GM18951 (cell line): ENCODE data around the gene SIGLEC12.
"Not testable (repeated sequence)": the region's sequence is repeated elsewhere in the genome, so short reads cannot be mapped to it uniquely, and the experiment has no call there.

Experiments used
- POLR2A ChIP-seq: IDR thresholded peaks from 4 replicates; pipeline ENCODE4 v1.6.1; 2011; ENCODE audit warnings: mild to moderate bottlenecking; ENCODE audit not compliant: insufficient read length, insufficient read depth; ENCODE audit errors: extremely low read depth
- in situ Hi-C: fragments of 300-500 bp; cut with MboI; formaldehyde crosslinking; loops from one replicate; pipeline ENCODE4 v1.12.0; 2022; ENCODE audit warnings: low sequenced_read_pairs, mixed read lengths, inconsistent platforms; ENCODE audit not compliant: unreplicated experiment

Gene SIGLEC12

DNA sequence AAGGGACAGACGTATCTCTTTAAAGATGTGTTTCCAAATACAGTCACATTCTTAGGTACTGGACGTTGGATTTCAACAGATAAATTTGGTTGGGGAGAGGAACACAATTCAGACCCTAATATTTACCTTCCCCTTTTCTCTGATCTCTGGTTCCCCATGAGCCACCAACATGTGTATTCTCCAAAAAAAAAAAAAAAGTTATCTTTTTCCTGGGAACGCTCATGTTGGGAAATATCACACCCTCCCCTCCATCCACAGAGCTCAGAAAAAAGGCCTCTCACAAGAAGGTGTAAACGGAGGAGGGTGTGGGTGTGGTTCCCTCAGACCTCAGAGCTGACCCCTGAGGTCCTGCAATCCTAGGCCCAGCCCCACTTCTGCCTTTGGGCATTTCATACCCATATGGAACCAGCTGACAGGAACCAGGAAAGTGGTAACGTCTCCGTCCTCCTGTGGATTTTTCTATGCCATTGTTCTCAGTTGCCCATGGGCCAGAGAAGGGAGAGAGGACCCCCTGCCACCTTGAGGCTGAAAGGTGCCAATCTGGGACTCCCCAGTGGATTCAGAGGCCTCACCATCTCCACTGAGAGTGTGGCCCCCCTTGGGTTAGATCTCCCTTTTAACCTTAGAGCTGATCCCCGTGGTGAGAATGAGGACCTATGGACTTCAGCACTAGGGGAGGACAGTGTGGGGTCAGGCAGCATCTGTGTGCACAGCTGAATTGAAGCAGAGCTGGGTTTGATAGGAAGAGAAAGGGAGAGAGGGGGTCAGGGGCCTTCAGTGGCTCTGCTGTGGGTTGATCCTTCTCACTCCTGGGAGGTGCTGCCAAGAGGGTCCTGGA is 8.4 kb upstream of the SIGLEC12 start:
- in situ Hi-C loops = no loop called here
- TF ChIP-seq POLR2A = no peak

DNA sequence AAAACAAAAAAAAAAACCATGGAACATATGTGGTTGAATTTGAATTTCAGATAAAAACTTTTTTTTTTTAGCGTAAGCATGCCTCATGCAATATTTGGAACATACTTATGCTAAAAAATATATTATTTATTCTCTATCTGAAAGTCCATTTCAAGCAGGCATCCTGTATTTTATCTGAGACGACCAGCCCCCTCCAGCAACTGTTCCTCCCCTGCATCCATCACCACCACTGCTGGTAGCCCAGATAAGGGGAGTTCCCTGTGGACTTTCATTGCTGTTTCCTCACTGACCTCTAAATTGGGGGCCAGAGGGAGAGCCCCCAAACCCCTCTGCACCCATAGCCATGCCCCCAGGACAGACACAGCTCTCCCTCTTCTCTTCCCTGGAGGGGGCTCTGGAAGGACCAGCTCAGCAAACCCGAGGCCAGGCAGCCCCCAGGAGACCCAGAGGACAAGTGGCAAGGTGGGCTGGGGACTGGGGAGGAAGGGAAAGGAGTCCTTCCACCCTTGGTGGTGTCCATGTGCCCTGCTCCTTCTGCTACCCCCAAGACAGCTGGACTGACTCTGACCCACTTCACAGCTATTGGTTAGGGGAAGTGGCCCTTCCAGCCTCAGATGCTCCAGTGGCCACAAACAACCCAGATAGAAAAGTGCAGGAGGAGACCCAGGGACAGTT is 6.6 kb upstream of the SIGLEC12 start:
- TF ChIP-seq POLR2A = no peak

DNA sequence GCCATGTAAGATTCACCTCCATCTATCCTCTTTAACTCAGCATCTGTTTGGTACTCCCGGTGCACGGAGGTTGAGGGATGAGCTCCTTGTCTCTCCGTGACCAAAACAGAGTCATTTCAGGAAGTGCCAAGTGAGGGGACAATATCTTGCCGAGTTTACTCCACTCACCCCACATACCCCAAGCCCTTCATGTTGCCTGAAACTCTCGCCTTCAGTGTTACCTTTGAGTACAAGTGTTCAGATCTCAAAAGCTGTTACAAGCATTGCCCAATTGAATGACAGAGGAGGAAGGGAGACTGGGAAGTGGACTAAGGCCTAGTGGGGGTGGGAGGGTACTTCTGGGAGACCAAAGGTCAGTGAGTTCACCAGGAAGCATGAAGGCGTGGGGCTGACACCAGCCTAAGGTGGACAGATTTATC is 6.0 kb upstream of the SIGLEC12 start:
- in situ Hi-C loops = no loop called here
- TF ChIP-seq POLR2A = no peak

More for the DNA sequence above, 6.6 kb upstream of the SIGLEC12 start:
- in situ Hi-C loops = no loop called here

DNA sequence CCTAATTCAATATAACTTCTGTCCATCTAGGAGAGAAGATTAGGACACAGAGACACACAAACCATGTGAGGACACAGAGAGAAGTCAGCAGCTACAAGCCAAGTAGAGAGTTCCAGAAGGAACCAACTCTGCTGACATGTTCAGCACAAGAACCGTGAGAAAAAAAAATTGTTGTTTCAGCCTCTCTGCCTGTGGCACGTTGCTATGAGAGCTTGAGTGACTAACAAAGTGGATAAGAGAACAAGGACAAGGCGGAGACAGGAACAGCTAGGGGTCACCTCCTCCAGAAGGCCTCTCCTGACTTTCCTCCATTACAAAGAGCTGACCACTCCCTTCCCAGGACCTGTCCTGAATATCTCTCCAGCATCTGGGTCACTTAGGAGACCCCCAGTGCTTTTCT is 5.6 kb upstream of the SIGLEC12 start:
- in situ Hi-C loops = no loop called here
- TF ChIP-seq POLR2A = no peak

DNA sequence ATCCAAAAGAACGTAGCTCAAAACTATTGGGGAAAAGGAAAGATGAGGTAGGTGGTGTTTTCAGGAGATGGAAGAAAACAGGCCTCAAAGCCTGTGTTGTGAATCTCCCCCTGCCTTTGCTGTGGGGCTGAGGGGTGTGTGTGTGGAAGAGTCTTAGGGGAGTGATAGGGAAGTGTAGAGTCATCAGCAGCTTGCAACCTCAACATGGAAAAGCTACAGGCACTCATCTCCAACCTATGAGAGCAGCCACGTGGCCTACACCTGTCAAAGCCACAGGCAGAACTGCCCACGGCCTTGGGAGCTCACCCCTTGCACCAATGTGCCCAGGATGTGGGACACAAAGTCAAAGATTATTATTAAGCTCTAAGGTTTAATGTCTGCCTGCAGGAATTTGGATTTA is 4.3 kb upstream of the SIGLEC12 start:
- in situ Hi-C loops = no loop called here
- TF ChIP-seq POLR2A = no peak

DNA sequence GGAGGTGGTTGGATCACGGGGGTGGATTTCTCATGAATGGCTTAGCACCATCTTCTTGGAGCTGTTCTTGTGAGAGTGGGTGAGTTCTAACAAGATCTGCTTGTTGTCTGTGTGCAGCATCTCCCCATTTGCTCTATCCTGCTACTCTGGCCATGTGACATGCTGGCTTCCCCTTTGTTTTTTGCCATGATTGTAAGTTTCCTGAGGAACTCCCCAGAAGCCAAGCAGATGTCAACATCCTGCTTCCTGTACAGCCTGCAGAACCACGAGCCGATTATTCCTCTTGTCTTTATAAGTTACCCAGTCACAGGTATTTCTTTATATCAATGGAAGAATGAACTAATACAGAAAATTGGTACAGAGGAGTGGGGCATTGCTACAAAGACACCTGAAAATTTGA is 2.3 kb upstream of the SIGLEC12 start:
- TF ChIP-seq POLR2A = no peak

DNA sequence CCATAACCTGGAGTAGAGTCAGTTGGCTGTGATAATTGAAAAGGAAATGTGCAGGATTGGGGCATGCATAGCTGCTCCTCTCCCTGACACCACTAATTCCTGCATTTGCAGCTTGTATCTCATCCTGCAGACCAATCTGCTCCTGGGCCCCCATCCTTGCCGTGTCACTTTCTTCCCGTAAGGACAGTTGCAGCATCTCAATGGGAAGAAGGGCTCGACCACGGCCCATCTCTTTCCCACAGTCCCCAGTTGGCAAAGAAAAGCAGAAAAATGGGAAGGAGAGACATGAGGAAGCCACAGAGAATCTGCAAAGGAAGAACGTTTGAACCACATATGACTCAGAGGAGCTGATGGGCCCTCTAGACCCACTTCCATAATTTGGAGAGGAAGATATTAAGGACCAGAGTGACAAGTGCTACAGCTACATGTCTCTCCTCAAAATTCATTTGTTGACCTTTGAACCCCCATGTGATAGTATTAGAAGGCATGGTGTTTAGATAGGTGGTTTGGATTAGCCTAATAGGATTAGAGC is 1.8 kb upstream of the SIGLEC12 start:
- no peak for TF ChIP-seq POLR2A
- in situ Hi-C loops = no loop called here

More for the DNA sequence above, 2.3 kb upstream of the SIGLEC12 start:
- in situ Hi-C loops = no loop called here

DNA sequence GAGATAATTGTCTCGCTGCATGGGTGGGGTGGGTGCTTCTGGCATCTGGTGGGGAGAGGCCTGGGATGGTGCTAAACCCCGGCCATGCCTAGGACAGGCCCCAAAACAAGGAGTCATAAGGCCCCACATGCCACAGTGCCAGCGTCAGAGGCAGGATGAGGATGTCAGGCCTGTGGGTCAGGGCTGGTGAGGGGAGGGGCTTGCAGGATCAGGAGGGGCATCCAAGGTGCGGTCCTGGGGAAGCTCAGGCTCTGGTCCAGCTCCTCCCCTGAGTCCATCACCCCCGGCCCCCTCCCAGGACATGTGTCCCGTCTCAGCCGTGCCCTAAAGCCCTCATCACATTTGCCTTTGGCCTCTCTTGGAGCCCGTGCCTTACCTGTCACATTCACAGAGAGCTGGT is 669 bp downstream of the SIGLEC12 start:
- in situ Hi-C loops = not testable (repeated sequence)

DNA sequence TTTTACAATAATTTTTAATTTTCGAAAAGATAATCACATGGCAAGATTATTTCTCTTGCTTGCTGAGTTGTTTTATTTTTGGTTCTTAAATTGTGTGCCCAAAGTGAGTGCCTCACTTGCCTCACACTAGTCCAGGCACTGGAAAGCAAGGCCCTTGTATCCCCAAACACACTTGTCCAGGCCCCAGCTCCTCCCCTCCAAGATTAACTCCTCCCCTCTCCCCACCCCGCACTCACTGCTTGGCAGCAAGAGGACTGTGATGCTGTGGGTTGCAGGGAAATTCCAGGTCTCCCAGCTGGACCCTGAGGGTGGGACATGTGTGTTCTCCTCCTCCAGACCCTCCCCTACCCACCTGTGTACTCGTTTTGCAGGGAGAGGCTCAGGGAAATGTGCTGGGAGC is 3.9 kb downstream of the SIGLEC12 start:
- in situ Hi-C loops = no loop called here

DNA sequence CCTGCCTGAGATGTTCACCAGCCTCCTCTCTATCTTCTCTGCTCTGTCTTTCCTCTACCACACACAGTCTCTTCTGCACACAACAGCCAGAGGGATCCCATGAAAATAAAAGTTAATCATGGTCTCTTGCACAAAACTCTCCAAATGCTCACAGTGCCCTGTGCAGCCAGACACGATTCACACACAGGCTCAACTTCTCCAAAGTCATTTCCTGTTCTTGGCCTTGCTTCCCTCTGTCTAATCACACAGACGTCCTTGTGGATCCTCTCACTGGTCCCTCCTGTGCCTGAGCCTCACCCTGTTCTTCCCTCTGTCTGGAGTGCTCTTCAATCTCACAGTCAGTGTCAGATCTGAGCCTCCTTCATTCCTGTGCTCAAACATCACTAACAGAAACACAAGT is 7.8 kb downstream of the SIGLEC12 start:
- in situ Hi-C loops = no loop called here
- TF ChIP-seq POLR2A = no peak

More for the DNA sequence above, 3.9 kb downstream of the SIGLEC12 start:
- TF ChIP-seq POLR2A = no peak

DNA sequence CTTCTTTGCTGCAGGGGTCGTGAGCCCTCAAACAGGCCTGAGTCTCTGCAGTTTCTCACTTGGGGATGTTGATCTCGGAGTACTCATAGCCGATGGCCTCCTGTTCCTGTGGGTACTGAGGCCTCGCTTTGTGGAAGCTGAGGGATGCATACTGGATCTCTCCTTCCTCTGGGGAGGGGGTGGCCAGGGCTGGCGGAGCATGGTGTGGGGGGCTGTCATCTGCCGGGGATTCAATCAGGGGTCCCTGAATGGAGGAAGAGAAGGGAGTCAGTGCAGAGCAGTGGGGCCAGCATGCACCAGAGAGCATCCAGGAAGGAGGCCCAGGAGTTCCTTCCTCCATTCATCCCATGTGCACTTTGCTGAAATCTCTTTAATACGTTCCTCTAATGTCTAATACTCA is 10.0 kb downstream of the SIGLEC12 start:
- TF ChIP-seq POLR2A = no peak
- in situ Hi-C loops = no loop called here

DNA sequence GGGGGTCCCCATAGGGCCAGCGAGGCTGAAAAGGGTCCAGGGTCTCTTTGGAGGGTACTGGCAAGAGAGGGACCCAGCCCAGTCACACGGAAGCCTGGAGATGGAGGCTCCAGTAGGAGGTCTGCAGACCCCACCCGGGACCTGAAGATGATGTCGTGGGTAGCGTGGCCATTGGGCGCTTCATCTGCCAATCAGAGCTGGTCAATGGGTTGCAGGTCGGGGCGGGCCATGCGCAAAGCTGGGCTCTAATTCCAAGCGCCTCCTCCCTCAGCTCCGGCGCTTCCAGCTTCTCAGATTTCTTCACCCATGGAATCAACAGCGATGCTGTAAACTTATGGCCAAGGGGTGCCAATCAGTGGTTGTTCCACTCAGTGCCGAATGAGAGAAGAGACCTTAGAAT is 10.9 kb downstream of the SIGLEC12 start:
- no peak for TF ChIP-seq POLR2A
- in situ Hi-C loops = no loop called here

DNA sequence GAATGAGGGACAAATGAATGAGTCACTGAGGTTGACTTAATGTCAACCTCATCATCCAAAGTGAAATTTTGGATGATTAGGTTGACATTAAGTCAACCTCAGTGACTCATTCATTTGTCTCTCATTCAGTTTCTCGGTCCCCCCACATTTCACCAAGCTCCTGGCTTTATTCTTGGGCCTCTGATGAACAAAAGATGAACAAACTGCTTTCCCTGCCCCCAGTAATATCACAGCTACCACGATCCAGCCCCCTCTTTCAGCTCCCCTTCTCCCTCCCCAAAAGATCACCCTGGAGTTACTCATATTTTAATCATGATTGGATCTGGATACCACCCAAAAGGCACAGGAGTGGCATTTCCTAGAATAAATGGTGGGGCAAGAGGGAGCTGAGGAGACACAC is 12.5 kb downstream of the SIGLEC12 start:
- no peak for TF ChIP-seq POLR2A
- in situ Hi-C loops = no loop called here

DNA sequence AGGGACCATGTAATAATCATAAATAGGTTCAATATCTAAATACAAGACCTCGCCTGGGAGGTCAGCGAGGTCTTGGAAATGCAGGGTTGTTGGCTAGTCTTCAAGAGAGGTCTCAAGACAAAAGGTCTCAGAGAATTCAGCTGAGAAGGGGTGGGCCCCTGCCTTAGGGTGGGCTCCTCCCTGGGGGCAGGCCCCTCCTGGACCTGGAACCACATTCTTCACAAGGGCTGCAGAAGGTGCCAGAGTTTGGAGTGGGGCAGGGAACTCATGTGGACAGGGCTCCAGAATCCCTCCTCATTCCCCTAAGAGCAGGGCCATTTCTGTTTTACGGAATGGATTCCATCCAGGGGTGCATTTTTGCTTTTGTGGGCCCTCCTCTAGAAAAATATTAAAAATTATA is 13.1 kb downstream of the SIGLEC12 start:
- in situ Hi-C loops = no loop called here
- TF ChIP-seq POLR2A = no peak

DNA sequence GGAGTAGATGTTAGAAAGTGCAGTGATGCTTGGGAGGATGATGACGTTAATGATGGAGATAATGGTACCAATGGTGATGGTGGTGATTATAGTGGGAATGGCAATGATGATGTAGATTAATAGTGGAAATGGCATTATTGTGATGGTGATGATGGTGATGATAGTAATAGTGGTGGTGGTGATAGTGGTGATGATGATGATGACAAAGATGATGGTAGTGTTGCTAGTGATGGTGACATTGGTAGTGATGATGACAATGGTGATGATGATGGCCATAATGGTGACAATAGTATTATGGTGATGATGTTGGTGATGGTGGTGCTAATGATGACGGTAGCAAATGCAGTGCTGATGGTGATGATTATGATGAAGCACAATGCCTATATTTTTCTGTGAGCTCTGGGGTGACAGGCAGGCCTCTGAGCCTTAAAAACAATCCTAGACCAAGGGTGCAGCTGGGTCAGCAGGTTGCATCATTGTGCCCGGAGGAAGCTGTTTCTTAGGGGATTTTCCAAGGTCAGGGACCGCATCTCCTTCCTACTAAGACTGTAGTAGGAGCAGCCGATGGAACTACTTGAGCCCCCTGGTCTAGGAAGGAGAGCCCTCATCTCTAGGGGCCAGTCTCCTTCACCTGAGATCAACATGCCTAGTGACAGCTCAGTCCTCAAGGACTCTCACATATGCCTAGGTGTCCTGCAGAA is 15.5 kb downstream of the SIGLEC12 start:
- in situ Hi-C loops = no loop called here
- TF ChIP-seq POLR2A = no peak
